Stimulated activated CD4-positive, alpha-beta T cell treated with anti-CD3 and anti-CD28 coated beads, Interleukin-15, amount 100 ng/mL, for 24 hours (primary cell): ENCODE measurements around the gene USP13.
A peak's percentile ranks its signal among the peaks of the same experiment; 100 is the strongest.
"Not testable (repeated sequence)": the region's sequence is repeated elsewhere in the genome, so short reads cannot be mapped to it uniquely, and the experiment has no call there.

Experiments
- DNase-seq: peaks from one replicate; pipeline ENCODE4 v3.0.0-alpha.2; 2020

Gene USP13

GRCh38 chr3:179652447-179653095 lies at the start of gene USP13:
TSS of gene USP13 (plus strand) at chr3:179653040. CDS start at chr3:179653226, 186 bp downstream.
- DNase-seq = peak; percentile 71

GRCh38 chr3:179603321-179603720 lies 49.5 kb upstream of the USP13 start:
- DNase-seq = no peak

DNA sequence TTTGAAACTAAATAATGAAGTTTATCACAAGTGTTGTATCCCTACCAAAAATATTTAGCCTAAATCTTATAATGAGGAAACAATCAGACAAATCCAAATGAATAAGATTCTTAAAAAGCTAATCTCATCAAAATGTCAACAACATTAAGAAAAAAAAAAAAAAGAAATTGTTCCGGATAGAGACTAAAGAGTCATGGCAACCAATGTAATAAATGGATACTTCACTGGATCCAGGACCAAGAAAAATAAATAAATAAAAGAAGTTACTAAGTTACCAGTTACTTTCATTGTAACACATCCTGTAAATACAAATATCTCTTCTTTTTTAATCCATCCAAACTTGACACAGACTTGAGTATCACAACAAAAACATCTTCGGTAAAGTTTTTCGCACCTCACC lies 49.0 kb upstream of the USP13 start:
- no peak for DNase-seq

- DNase-seq = peak; percentile 94
Measured at GRCh38 chr3:179604321-179605078, 48.3 kb upstream of the USP13 start, which contains the start of the genes MRPL47 and NDUFB5. TSS of gene MRPL47 (minus strand) at chr3:179604638. CDS start at chr3:179604624, 14 bp downstream. TSS of gene NDUFB5 (plus strand) at chr3:179604794. CDS start at chr3:179604816, 22 bp downstream.

DNA sequence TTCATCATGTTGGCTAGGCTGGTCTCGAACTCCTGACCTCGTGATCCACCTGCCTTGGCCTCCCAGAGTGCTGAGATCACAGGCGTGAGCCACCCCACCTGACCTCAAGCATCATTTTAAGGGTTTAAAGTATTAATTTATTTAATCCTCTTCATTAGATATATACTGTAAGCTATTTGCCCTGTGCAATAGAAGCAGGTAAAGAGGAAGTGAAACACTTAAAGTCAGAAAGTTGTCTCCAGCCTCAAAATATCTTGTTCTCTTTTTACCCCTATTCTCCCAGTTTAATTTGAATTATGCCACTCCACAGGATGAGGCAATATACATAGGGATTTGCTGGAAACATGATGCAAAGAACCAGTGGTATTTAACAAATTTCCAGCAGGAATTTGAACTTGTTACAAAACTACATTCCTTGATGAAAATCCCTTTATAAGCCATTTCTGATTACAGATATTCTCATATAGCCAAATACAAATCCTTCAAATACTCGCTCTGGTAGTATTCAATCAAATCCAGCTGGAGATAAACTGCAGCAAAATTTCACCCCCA lies 46.2 kb upstream of the USP13 start:
- no peak for DNase-seq

DNA sequence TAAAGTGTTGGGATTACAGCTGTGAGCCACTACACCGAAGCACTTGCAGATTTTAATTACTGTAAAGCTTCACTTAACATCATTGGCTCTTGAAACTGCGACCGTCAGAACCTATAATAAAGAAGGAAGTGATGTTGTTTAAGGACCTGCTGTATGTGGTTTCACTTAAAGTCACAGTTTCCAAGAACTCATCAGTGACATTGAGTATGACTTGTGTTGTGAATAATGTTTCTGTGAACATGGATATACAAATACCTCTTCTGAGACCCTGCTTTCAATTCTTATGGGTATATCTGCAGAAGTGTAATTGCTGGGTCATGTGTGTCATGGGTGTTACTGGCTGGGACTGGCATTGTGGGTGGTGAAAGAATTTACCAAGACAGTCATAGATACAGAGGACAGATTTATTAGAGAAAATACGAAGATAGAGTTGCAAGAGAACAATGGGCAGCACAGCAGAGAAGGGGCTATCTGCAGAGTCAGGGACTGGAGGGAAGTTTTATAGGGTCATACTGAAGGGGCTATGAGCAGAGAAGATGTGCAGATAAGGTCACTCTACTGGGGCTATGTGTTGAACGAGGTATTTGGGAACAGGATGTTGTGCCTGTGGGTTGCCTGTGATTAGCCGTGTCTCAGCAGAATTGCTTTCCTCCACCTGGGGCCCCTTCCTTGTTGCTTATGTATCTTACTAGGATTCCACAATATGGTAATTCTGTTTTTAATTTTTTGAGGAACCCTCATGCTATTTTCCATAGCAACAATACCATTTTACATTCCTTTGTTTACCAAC lies 43.7 kb upstream of the USP13 start:
- peak; percentile 12 for DNase-seq

- DNase-seq = no peak
Measured at GRCh38 chr3:179610066-179610465, 42.8 kb upstream of the USP13 start.

- no peak for DNase-seq
Measured at GRCh38 chr3:179613807-179614206, 39.0 kb upstream of the USP13 start.

DNA sequence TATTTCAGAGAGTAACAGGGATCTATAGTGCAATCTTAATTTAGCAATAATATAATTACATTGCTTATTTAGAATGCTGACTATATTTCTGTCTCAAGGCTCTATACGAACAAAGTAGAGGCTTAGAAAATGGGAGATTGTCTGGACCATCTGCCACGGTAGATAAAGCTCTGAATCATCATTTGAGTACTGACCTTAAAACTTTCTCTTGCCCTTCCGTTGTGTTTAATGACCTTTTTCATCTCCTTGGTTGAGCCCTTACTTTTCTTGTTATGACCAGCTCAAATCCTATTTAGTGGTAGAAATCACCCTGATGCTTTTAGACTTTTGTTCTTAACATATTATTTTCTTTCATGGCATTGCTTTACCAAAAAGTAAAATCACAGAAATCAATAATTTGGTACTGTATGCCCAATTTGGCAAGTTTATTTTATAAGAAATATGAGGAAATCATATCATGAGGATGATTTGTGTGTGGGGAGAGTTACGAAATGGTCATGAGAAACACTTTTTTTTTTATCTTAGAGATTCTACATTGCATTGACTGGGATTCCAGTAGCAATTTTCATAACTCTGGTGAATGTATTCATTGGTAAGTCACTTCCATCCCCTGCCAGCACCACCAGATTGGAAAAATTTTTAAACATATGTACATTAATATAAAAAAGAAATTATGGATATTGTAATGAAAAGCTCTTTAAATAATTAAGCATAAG lies 37.2 kb upstream of the USP13 start:
- no peak for DNase-seq

DNA sequence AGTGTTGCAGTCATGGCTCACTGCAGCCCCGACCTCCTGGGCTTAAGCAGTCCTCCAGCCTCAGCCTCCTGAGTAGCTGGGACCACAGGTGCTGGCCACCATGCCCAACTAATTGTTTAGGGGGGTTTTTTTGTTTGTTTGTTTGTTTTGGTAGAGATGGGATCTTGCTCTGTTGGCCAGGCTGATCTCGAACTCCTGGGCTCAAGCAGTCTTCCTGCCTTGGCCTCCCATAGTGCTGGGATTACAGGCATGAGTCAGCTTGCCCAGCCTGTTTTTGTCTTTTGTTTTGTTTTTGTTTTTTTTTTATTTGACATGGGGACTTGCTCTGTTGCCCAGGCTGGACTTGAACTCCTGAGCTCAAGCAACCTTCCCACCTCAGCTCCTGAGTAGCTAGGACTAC lies 30.8 kb upstream of the USP13 start:
- DNase-seq = no peak

GRCh38 chr3:179624451-179624850 lies 28.4 kb upstream of the USP13 start:
- DNase-seq = no peak

- no peak for DNase-seq
Measured at GRCh38 chr3:179630753-179631451, 21.9 kb upstream of the USP13 start.

GRCh38 chr3:179640469-179640868 lies 12.4 kb upstream of the USP13 start:
- no peak for DNase-seq

DNA sequence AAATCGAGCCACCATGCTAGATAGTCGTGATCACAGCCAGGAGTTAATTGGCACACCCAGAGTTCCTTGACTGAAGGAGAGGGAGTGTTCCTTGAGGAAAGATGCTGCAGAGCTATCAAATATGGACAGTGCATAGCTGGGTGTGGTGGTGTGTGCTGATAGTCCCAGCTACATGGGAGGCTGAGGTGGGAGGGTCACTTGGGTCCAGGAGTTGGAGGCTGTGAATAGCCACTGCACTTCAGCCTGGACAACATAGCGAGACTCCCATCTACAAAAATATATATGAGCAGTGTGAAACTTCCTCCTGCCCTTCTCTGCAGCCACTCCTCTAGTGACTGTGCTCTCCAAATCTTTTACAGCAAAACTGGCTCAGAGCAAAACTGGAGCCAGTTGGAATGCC lies 10.0 kb upstream of the USP13 start:
- DNase-seq = no peak

- not testable (repeated sequence) for DNase-seq
Measured at GRCh38 chr3:179643837-179644236, 9.0 kb upstream of the USP13 start.

DNA sequence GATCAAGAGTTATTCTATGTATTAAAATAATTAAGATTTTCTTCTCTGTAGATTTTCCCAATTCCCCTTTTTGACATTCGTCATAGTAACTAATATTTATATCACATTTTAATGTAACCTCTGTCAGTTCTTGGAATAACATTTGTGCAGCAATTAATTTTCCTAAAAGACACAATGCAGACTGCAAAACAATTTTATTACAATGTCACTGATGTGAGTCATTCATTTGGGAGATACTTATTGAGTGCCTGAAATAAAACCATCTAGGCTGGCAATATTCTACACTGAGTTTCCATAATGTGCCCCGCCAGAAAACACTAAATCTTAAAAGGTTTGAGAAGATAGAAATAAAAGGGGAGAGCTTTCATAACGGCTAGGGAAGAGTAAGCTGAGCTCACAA lies 6.7 kb upstream of the USP13 start:
- no peak for DNase-seq

GRCh38 chr3:179651687-179652446 lies 973 bp upstream of the USP13 start:
- DNase-seq = no peak

GRCh38 chr3:179653096-179653797 lies 407 bp downstream of the USP13 start:
- peak; percentile 76 for DNase-seq

GRCh38 chr3:179655236-179655635 lies 2.4 kb downstream of the USP13 start:
- DNase-seq = no peak

DNA sequence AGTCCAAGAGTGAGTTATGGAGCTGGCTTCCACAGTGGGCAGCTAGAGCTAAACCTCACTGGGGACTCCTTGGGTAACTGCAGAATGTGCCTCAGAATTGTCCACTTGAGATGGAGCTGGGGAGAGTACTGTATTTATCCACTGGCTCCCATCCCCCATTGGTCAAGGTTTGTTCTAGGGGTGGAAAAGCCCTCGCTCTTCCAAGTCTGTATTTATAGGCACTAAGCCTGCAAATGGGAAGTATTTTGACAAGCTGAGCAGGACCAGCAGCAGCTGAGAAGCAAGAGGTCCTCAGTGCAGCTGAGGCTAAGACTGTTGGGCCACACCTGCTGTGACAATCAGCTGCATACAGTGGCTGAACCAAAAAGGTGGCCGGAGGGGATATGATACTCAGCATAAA lies 5.8 kb downstream of the USP13 start:
- no peak for DNase-seq
